Cardiac muscle cell (in vitro differentiated cells and primary cell): ENCODE results near the gene DGKG. TPM values are rescaled to one million over a fixed set of nuclear protein-coding genes. Genes with fewer than 3 reads are reported as not detected.

ENCODE experiments used
- DNase-seq, 2 donors: peaks; one replicate each; pipeline versions ENCODE4 v3.0.0 to v3.0.0-alpha.2; 2010 to 2017; ENCODE audit warnings: low read depth in 1 of 2, low spot score in 1 of 2
- H3K27ac ChIP-seq: fragments of 200-600 bp; sonication (generic); 2 replicates; pipeline ENCODE4 v1.5.1; 2016
- H3K27me3 ChIP-seq: fragments of 200-600 bp; sonication (generic); 2 replicates; pipeline ENCODE4 v1.6.0; 2016; ENCODE audit warnings: control low read depth
- H3K36me3 ChIP-seq: fragments of 200-600 bp; sonication (generic); 2 replicates; pipeline ENCODE4 v1.5.1; 2016; ENCODE audit warnings: control low read depth
- H3K4me1 ChIP-seq: fragments of 200-600 bp; sonication (generic); 2 replicates; pipeline ENCODE4 v1.8.1; 2017; ENCODE audit warnings: low read depth, mild to moderate bottlenecking, mixed run types
- H3K4me3 ChIP-seq: fragments of 200-600 bp; sonication (generic); 2 replicates; pipeline ENCODE4 v1.5.1; 2016; ENCODE audit warnings: mild to moderate bottlenecking
- H3K9me3 ChIP-seq: fragments of 200-600 bp; sonication (generic); 2 replicates; pipeline ENCODE4 v1.5.1; 2017; ENCODE audit warnings: low read depth, mild to moderate bottlenecking, control low read depth
- polyA plus RNA-seq: library from polyadenylated mRNA; unstranded; fragments of >200 nt; fragmentation: Nextera tagmentation; extraction: Ambion mirVana; gene quantifications from 2 replicates; pipeline ENCODE4 v1.2.1, GENCODE V29; 2016
- total RNA-seq: library from RNA; depleted of rRNA; stranded (reverse); fragments of >200 nt; gene quantifications from 2 replicates; pipeline ENCODE4 v1.2.3, GENCODE V29; 2016
- TF ChIP-seq, protein P1 (sequence below): IDR thresholded peaks from 2 replicates; pipeline ENCODE4 v1.5.1; 2012; ENCODE audit warnings: low read depth, mild to moderate bottlenecking, low read length

The DGKG gene
- total and polyA plus RNA-seq, 2 experiments from 2014 or later = 0.15 TPM; not detected in 1

DNA sequence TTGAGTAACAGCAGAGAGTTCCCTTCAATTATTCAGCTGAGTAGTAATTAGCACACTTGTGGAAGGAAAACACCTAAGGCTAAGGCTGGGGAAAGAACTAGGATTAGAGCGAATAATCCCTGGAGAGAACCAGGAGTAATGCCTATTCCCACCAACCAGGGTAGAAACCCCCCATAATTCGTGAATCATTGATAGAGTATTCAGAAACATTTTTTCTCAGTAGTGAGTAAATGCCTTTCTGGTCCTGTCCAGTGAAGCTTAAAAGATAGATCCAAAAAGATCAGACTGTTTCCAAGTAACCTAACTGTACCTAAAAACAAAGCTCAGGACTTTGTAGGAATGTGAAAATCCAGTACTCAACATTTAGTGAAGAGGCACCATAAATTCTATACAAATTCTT is 71.2 kb downstream of the DGKG start:
- no peak overlapping the region for H3K27ac ChIP-seq
- no peaks in the 10 kb centered on the region for H3K27me3 ChIP-seq
- no peaks in the 10 kb centered on the region for H3K36me3 ChIP-seq
- H3K4me3 ChIP-seq = no peak overlapping the region
- TF ChIP-seq, protein P1, sequence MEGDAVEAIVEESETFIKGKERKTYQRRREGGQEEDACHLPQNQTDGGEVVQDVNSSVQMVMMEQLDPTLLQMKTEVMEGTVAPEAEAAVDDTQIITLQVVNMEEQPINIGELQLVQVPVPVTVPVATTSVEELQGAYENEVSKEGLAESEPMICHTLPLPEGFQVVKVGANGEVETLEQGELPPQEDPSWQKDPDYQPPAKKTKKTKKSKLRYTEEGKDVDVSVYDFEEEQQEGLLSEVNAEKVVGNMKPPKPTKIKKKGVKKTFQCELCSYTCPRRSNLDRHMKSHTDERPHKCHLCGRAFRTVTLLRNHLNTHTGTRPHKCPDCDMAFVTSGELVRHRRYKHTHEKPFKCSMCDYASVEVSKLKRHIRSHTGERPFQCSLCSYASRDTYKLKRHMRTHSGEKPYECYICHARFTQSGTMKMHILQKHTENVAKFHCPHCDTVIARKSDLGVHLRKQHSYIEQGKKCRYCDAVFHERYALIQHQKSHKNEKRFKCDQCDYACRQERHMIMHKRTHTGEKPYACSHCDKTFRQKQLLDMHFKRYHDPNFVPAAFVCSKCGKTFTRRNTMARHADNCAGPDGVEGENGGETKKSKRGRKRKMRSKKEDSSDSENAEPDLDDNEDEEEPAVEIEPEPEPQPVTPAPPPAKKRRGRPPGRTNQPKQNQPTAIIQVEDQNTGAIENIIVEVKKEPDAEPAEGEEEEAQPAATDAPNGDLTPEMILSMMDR = no peak
- DNase-seq = no peak
- H3K9me3 ChIP-seq = no peaks in the 10 kb centered on the region
- no peaks in the 10 kb centered on the region for H3K4me1 ChIP-seq

DNA sequence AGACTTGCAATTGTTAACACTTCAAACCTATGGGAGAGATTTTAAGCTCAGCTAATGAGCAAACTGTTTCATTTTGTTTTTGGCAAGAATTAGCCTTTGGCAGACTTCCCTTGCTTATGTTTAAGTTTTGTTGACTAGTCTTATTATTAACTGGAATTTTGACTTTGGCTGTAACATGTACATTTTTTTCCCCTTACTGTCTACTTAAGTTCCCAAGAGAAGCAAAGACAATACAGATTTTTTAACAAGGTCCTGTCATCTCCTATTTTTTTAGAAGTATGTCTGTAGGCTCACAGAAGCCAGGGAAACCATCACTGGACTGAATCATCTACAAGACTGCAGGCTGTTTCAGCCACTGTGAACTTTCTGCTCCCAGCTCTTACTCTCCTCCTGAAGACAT is 74.3 kb downstream of the DGKG start:
- no peak overlapping the region for H3K4me3 ChIP-seq
- no peak overlapping the region for H3K27ac ChIP-seq
- H3K4me1 ChIP-seq = no peaks in the 10 kb centered on the region
- no peaks in the 10 kb centered on the region for H3K27me3 ChIP-seq
- H3K36me3 ChIP-seq = no peaks in the 10 kb centered on the region
- DNase-seq = peak in 1 of 2 donors; percentile 85
- TF ChIP-seq, protein P1 = no peak
- no peaks in the 10 kb centered on the region for H3K9me3 ChIP-seq

DNA sequence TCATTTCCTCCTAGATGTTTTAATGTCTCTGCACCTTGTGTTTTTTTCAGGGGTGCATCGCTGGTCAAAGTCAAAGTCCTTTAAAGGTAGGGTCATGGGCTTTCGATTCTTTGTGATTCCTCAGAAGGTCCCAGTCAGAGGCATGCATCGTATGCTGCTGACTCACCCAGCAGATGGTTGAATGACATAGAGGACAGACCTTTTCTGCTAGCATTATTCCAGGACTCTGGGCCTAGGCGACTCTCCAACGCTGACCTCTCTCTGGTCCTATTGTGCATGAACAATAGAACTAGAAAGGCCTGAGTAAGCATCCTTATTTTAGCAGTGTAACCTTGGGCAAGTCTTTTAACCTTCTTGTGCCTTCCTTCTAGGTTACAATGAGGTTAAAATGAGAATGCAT is 75.9 kb downstream of the DGKG start:
- Histone ChIP-seq H3K4me3 (no peak overlapping the region), H3K9me3 (no peaks in the 10 kb centered on the region), H3K27ac (no peak overlapping the region), H3K27me3 (no peaks in the 10 kb centered on the region), H3K36me3 (no peaks in the 10 kb centered on the region), H3K4me1 (peaks cover under 1% of the 10 kb centered on the region)
- DNase-seq = no peak
- TF ChIP-seq, protein P1 = no peak

DNA sequence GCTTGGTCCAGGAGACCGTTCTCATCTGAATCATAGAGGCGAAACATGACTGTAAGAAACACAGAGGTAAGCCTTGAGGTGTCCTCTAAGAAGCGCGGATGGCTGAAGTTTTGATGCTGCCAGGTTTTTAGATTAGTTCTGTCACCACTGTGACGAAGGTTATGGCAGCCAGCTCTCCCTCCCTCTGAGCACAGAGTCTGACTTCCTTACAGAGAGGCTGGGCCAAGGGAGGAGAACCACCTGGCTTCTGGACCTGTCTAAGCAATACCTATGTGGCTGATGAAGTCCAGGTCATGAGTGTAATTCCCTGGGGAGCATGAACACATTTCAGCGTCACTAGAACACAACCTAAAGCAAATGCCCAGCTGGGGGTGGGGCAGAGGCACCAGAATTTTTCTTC is 77.4 kb downstream of the DGKG start:
- H3K27ac ChIP-seq = no peak overlapping the region
- TF ChIP-seq, protein P1 = no peak
- peaks cover 4% of the 10 kb centered on the region for H3K4me1 ChIP-seq
- no peaks in the 10 kb centered on the region for H3K27me3 ChIP-seq
- no peak for DNase-seq
- no peaks in the 10 kb centered on the region for H3K9me3 ChIP-seq
- H3K36me3 ChIP-seq = no peaks in the 10 kb centered on the region
- no peak overlapping the region for H3K4me3 ChIP-seq

DNA sequence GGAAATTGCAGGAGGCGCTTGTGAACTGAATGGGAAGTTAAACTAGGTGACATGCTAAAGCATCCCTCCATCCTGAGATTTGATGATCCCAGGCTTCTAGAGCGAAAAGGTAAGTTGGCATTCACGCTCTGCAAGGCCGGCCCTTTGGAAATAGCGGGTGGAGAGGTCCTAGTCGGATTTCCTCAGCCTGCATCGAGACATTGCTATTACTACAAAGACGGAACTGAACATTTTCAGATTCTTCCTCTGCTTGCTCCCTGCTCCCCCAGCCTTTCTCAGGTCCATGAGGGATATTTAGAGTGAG is 77.7 kb downstream of the DGKG start:
- Histone ChIP-seq H3K4me1 (peaks cover 4% of the 10 kb centered on the region), H3K27me3 (no peaks in the 10 kb centered on the region), H3K4me3 (no peak overlapping the region), H3K27ac (no peak overlapping the region), H3K36me3 (no peaks in the 10 kb centered on the region), H3K9me3 (no peaks in the 10 kb centered on the region)
- TF ChIP-seq, protein P1 = no peak
- no peak for DNase-seq
